Measurements from ENCODE around the gene CTNND2. TPM values are rescaled to one million over a fixed set of nuclear protein-coding genes. Genes with fewer than 3 reads are reported as not detected.

CTNND2 gene
- total RNA-seq, 1 experiment from 2014 or later: not detected

GRCh38 chr5:11281842-11282241 lies 622.4 kb downstream of the CTNND2 start:
- no TSS peak for BruUV-seq (replicated peaks)
- Mint-ChIP-seq H3K9me3 (ENCODE audit: unreplicated experiment) (no peaks in the 10 kb centered on the region), H3K4me1 (ENCODE audit: insufficient read depth, unreplicated experiment) (no peaks in the 10 kb centered on the region), H3K27ac (ENCODE audit: low read depth, unreplicated experiment) (no peak overlapping the region), H3K27me3 (ENCODE audit: insufficient read depth, unreplicated experiment) (no peaks in the 10 kb centered on the region), H3K36me3 (ENCODE audit: insufficient read depth, unreplicated experiment) (no peaks in the 10 kb centered on the region), H3K4me3 (ENCODE audit: unreplicated experiment) (no peak overlapping the region)
- ChIA-PET POLR2A (no interaction called here), CTCF (interaction anchor here (1.1 kb wide), 1 partner anchor 67 kb away, joined by 3 read pairs; no protein-coding TSS in a partner anchor)
- DNase-seq (ENCODE audit: unreplicated experiment): no peak
- TF ChIP-seq CTCF (IDR thresholded peaks at IDR 0.05; ENCODE audit: unreplicated experiment): no peak
- intact Hi-C loops (cut with micrococcal nuclease): no loop called here

GRCh38 chr5:11277323-11277722 lies 626.9 kb downstream of the CTNND2 start:
- Mint-ChIP-seq H3K4me3 (ENCODE audit: unreplicated experiment) (no peak overlapping the region), H3K27me3 (ENCODE audit: insufficient read depth, unreplicated experiment) (peaks cover 12% of the 10 kb centered on the region), H3K4me1 (ENCODE audit: insufficient read depth, unreplicated experiment) (no peaks in the 10 kb centered on the region), H3K36me3 (ENCODE audit: insufficient read depth, unreplicated experiment) (no peaks in the 10 kb centered on the region), H3K27ac (ENCODE audit: low read depth, unreplicated experiment) (no peak overlapping the region), H3K9me3 (ENCODE audit: unreplicated experiment) (no peaks in the 10 kb centered on the region)
- ChIA-PET POLR2A (interaction anchor here (1.4 kb wide), 1 partner anchor 9 kb away, joined by 3 read pairs; no protein-coding TSS in a partner anchor), CTCF (interaction anchor here (0.6 to 1.8 kb wide), 3 partner anchors 10 to 1016 kb away, joined by 3 to 9 read pairs (median 3); no protein-coding TSS in a partner anchor)
- TF ChIP-seq CTCF (IDR thresholded peaks at IDR 0.05; ENCODE audit: unreplicated experiment): no peak
- BruUV-seq (replicated peaks): no TSS peak
- no peak for DNase-seq (ENCODE audit: unreplicated experiment)
- intact Hi-C loops (cut with micrococcal nuclease): no loop called here

- CTCF ChIA-PET: no interaction called here
These were observed 630.9 kb downstream of the CTNND2 start for GRCh38 chr5:11273180-11273903.

More at GRCh38 chr5:11273180-11273903, 630.9 kb downstream of the CTNND2 start:
- intact Hi-C loops (cut with micrococcal nuclease): no loop called here
- no TSS peak for BruUV-seq (replicated peaks)
- no peaks in the 10 kb centered on the region for H3K4me1 Mint-ChIP-seq (ENCODE audit: insufficient read depth, unreplicated experiment)
- POLR2A ChIA-PET: interaction anchor here (0.6 kb wide), 1 partner anchor 41 kb away, joined by 3 read pairs; no protein-coding TSS in a partner anchor
- TF ChIP-seq CTCF (IDR thresholded peaks at IDR 0.05; ENCODE audit: unreplicated experiment): no peak
- peak; percentile 52 for DNase-seq (ENCODE audit: unreplicated experiment)
- H3K4me3 Mint-ChIP-seq (ENCODE audit: unreplicated experiment): no peak overlapping the region
- peaks cover 25% of the 10 kb centered on the region for H3K27me3 Mint-ChIP-seq (ENCODE audit: insufficient read depth, unreplicated experiment)
- H3K27ac Mint-ChIP-seq (ENCODE audit: low read depth, unreplicated experiment): no peak overlapping the region
- no peaks in the 10 kb centered on the region for H3K36me3 Mint-ChIP-seq (ENCODE audit: insufficient read depth, unreplicated experiment)
- H3K9me3 Mint-ChIP-seq (ENCODE audit: unreplicated experiment): no peaks in the 10 kb centered on the region

All from MCF 10A (cell line).